Transverse colon (tissue), 4 donors: Measurements from ENCODE around the gene CLBA1. TPM values are rescaled to one million over a fixed set of nuclear protein-coding genes. Genes with fewer than 3 reads are reported as not detected.

Experiments used
- DNase-seq: peaks from one replicate; pipeline ENCODE4 v3.0.0-alpha.2; 2019
- H3K27ac ChIP-seq, 4 donors: fragments of 200-600 bp; sonication (generic); 2 replicates each; pipeline ENCODE4 v1.5.1; 2016 to 2018; ENCODE audit warnings: inconsistent platforms in 4 of 4
- H3K27me3 ChIP-seq: fragments of 200-600 bp; sonication (generic); 2 replicates; pipeline ENCODE4 v1.5.1; 2017; ENCODE audit warnings: inconsistent platforms
- H3K36me3 ChIP-seq, 4 donors: fragments of 200-600 bp; sonication (generic); 2 replicates each; pipeline ENCODE4 v1.5.1; 2017 to 2019; ENCODE audit warnings: inconsistent platforms in 4 of 4
- H3K4me1 ChIP-seq, 4 donors: fragments of 200-600 bp; sonication (generic); 2 replicates each; pipeline ENCODE4 v1.5.1; 2017 to 2020; ENCODE audit warnings: inconsistent platforms in 4 of 4
- H3K4me3 ChIP-seq, 4 donors: fragments of 200-600 bp; sonication (generic); 1 replicate in 1 of 4; 2 replicates in 3 of 4; pipeline versions ENCODE4 v1.5.1 to v1.6.1; 2017 to 2019; ENCODE audit warnings: inconsistent platforms in 4 of 4
- H3K9me3 ChIP-seq, 2 donors: fragments of 200-600 bp; sonication (generic); 2 replicates each; pipeline ENCODE4 v1.5.1; 2017 to 2019; ENCODE audit warnings: inconsistent platforms in 2 of 2
- CTCF ChIP-seq, 5 experiments: fragments of 200-600 bp in 3 of 5; fragments of 450-650 bp in 2 of 5; sonication (generic) in 3 of 5; IDR thresholded peaks; 1 replicate in 2 of 5; 2 replicates in 3 of 5; pipeline ENCODE4 v1.5.1; 2016 to 2017; ENCODE audit warnings: antibody characterized with exemption in 5 of 5, inconsistent platforms in 3 of 5, mild to moderate bottlenecking in 2 of 5, moderate library complexity in 1 of 5
- EP300 ChIP-seq: sonication (generic); formaldehyde crosslinking; IDR thresholded peaks from one replicate; pipeline ENCODE4 v1.6.1; 2017; ENCODE audit warnings: antibody characterized with exemption, low read depth
- POLR2A ChIP-seq: fragments of 450-650 bp; IDR thresholded peaks from one replicate; pipeline ENCODE4 v1.6.1; 2016; ENCODE audit warnings: antibody characterized with exemption, mild to moderate bottlenecking, moderate library complexity
- POLR2AphosphoS5 ChIP-seq, 3 donors: sonication (generic); formaldehyde crosslinking; IDR thresholded peaks; one replicate each; pipeline ENCODE4 v1.6.1; 2016; ENCODE audit warnings: antibody characterized with exemption in 3 of 3
- WGBS, 2 donors: methylation state at CpG; one replicate each; pipeline ENCODE4 v1.1.5; 2018; ENCODE audit warnings: low coverage in 1 of 2; 5-methylcytosine and 5-hydroxymethylcytosine counted together
- in situ Hi-C, 4 donors: fragments of 200-750 bp; cut with MboI; loops; one replicate each; pipeline versions ENCODE4 v1.15.0 to v1.15.1; 2017; ENCODE audit warnings: low sequenced_read_pairs in 3 of 4, low pct_ligation_motif_present in 1 of 4, low pct_unique_long_range_greater_than_20kb in 1 of 4
- intact Hi-C: fragments of 100-400 bp; cut with DNase I; formaldehyde crosslinking; loops from one replicate; pipeline ENCODE4 v1.15.1; 2023; ENCODE audit warnings: low total_unique reads
- total RNA-seq, 4 donors: library from RNA; depleted of rRNA; stranded (reverse); fragments of >200 nt; gene quantifications; one replicate each; pipeline ENCODE4 v1.1.0, GENCODE V29; 2016

Gene CLBA1
- total RNA-seq, 4 donors from 2014 or later, result 0.40 to 6.7 (median 5.3) TPM

GRCh38 chr14:104970231-104971068, 15.1 kb upstream of the CLBA1 start:
- Histone ChIP-seq H3K9me3 (no peaks in the 10 kb centered on the region), H3K36me3 (no peaks in the 10 kb centered on the region), H3K4me1 (peaks cover 46 to 76% (median 57%) of the 10 kb centered on the region in 4 donors), H3K27ac (peak overlapping the region; percentile 80 to 92 (median 88)), H3K27me3 (peaks cover 44% of the 10 kb centered on the region), H3K4me3 (peak overlapping the region; percentile 24 to 32 (median 30))
- in situ Hi-C loops, result loop anchor here in 2 of 4 donors (5.0 to 10.0 kb wide), 2 partner anchors 72 to 74 kb away; no protein-coding TSS in a partner anchor
- TF ChIP-seq CTCF (IDR thresholded peaks at IDR 0.05) (no peak), POLR2AphosphoS5 (IDR thresholded peaks at IDR 0.05) (peak; percentile 56 to 67 (median 65))
- 63% methylated on average over 16 of the region's 19 CpGs; no CpG with 5 or more reads in 1 of the 2 donors for WGBS, 2 donors
- intact Hi-C loops, result no loop called here
- DNase-seq, result peak; percentile 64

GRCh38 chr14:104971447-104972240, 13.9 kb upstream of the CLBA1 start:
- 85% methylated on average over 8 of the region's 12 CpGs; no CpG with 5 or more reads in 1 of the 2 donors for WGBS, 2 donors
- Histone ChIP-seq H3K27me3 (peaks cover 42% of the 10 kb centered on the region), H3K4me3 (no peak overlapping the region), H3K27ac (peak overlapping the region; percentile 80 to 92 (median 88)), H3K36me3 (no peaks in the 10 kb centered on the region), H3K4me1 (peaks cover 58 to 87% (median 67%) of the 10 kb centered on the region in 4 donors), H3K9me3 (no peaks in the 10 kb centered on the region)
- no peak for DNase-seq
- in situ Hi-C loops (loop anchor here in 2 of 4 donors (5.0 to 10.0 kb wide), 2 partner anchors 71 to 73 kb away; no protein-coding TSS in a partner anchor), intact Hi-C loops (no loop called here)
- TF ChIP-seq EP300 (no peak), CTCF (IDR thresholded peaks at IDR 0.05) (no peak), POLR2A (no peak), POLR2AphosphoS5 (IDR thresholded peaks at IDR 0.05) (no peak)

DNA sequence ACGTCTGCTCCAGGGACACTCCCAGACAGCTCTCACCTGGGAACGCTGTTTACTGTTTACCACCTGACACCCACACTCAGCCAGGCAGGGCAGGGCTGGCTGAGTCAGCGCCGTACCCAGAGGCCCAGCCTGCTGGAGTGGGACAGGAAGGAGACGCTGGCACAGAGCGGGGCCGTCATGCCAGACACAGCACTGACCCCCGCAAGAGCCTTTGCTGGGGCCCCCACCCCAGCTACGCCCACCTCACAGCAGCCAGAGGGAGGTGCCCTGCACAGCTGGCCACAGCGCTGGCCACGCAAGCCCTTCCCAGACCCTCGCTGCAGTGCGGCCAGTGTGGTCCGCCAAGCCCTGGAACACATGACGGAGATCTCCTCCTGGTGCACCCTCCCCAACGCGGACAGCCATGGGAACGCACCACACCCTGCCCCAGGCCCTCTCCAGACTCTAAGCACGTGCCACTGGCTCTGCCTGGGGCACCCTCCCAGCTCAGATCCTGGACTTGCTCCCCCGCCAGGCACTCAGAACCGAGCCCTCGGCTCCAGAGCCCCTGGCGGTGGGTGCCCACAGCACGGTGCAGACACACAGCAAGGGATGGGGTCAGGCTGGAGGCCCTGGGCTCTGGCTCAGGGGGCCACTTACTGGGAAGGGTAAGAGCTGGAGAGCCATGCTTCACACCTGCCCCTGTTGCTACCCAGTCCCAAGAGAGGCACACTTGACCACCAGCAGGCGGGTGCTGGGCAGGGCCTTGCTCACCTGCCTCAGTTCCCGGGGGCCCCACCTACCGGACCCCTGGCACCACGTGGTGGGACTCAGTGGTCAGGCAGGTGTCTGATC, 13.1 kb upstream of the CLBA1 start:
- H3K27ac ChIP-seq, result peak overlapping the region; percentile 80 to 92 (median 88)
- H3K9me3 ChIP-seq, result no peaks in the 10 kb centered on the region
- intact Hi-C loops (no loop called here), in situ Hi-C loops (loop anchor here in 2 of 4 donors (5.0 to 10.0 kb wide), 2 partner anchors 70 to 72 kb away; no protein-coding TSS in a partner anchor)
- no peaks in the 10 kb centered on the region for H3K36me3 ChIP-seq
- peaks cover 42% of the 10 kb centered on the region for H3K27me3 ChIP-seq
- H3K4me3 ChIP-seq, result no peak overlapping the region
- DNase-seq, result peak; percentile 84
- peaks cover 66 to 87% (median 68%) of the 10 kb centered on the region in 4 donors for H3K4me1 ChIP-seq
- TF ChIP-seq POLR2AphosphoS5 (IDR thresholded peaks at IDR 0.05), result peak in 2 of 3 donors; percentile 68 to 76
- TF ChIP-seq EP300, result no peak
- TF ChIP-seq CTCF (IDR thresholded peaks at IDR 0.05), result peak in 1 of 5 experiments; percentile 27
- TF ChIP-seq POLR2A, result peak; percentile 75
- 20 to 45% methylated on average over 1 to 22 of the region's 28 CpGs for WGBS, 2 donors
